Keratinocyte (primary cell): ENCODE data around the gene CAMSAP3. TPM values are rescaled to one million over a fixed set of nuclear protein-coding genes. Genes with fewer than 3 reads are reported as not detected.

ENCODE experiments used
- DNase-seq: peaks from one replicate; pipeline ENCODE4 v3.0.0-alpha.2; 2011; ENCODE audit warnings: low read depth, missing footprints, low spot score
- FAIRE-seq: peaks from 2 replicates; lab custom pipeline; 2011; peaks lifted over from hg19 to GRCh38; lab: Jason Lieb, UNC
- H2AFZ ChIP-seq: 2 replicates; pipeline ENCODE4 v1.6.0; 2012; ENCODE audit warnings: low read length, control low read depth, inconsistent platforms; ENCODE audit not compliant: control insufficient read depth
- H3K27ac ChIP-seq: 2 replicates; pipeline ENCODE4 v1.5.1; 2011; ENCODE audit warnings: low read length; ENCODE audit not compliant: control insufficient read depth, insufficient read depth
- H3K27me3 ChIP-seq: 3 replicates; pipeline ENCODE4 v1.6.0; 2011; ENCODE audit warnings: low read length; ENCODE audit not compliant: control insufficient read depth, insufficient read depth; ENCODE audit errors: extremely low read depth
- H3K36me3 ChIP-seq, 2 experiments: 2 replicates in 1 of 2; 3 replicates in 1 of 2; pipeline ENCODE4 v1.5.1; 2011; ENCODE audit warnings: low read length in 2 of 2, mild to moderate bottlenecking in 1 of 2; ENCODE audit not compliant: control insufficient read depth in 2 of 2, insufficient read depth in 2 of 2; ENCODE audit errors: extremely low read depth in 1 of 2
- H3K4me1 ChIP-seq: 3 replicates; pipeline ENCODE4 v1.5.1; 2011; ENCODE audit warnings: low read length; ENCODE audit not compliant: control insufficient read depth, insufficient read depth; ENCODE audit errors: extremely low read depth
- H3K4me2 ChIP-seq: 3 replicates; pipeline ENCODE4 v1.6.0; 2011; ENCODE audit warnings: low read depth, low read length; ENCODE audit not compliant: control insufficient read depth, insufficient read depth; ENCODE audit errors: extremely low read depth
- H3K4me3 ChIP-seq, 3 experiments: fragments of 200-600 bp in 1 of 3; sonication (generic) in 1 of 3; 2 replicates in 2 of 3; 3 replicates in 1 of 3; pipeline ENCODE4 v1.5.1; 2011 to 2016; ENCODE audit warnings: low read length in 3 of 3, mild to moderate bottlenecking in 3 of 3, control low read depth in 2 of 3, inconsistent platforms in 1 of 3, low read depth in 1 of 3, mixed read lengths in 1 of 3, mixed run types in 1 of 3, moderate library complexity in 1 of 3; ENCODE audit not compliant: control insufficient read depth in 2 of 3, insufficient read depth in 2 of 3; ENCODE audit errors: extremely low read depth in 1 of 3
- H3K79me2 ChIP-seq: 2 replicates; pipeline ENCODE4 v1.6.0; 2012; ENCODE audit warnings: low read length; ENCODE audit not compliant: control insufficient read depth, insufficient read depth
- H3K9ac ChIP-seq: 3 replicates; pipeline ENCODE4 v1.6.0; 2011; ENCODE audit warnings: low read length; ENCODE audit not compliant: control insufficient read depth, insufficient read depth; ENCODE audit errors: extremely low read depth
- H3K9me1 ChIP-seq: 3 replicates; pipeline ENCODE4 v1.6.0; 2011; ENCODE audit warnings: low read length; ENCODE audit not compliant: control insufficient read depth, insufficient read depth; ENCODE audit errors: extremely low read depth
- H3K9me3 ChIP-seq: 2 replicates; pipeline ENCODE4 v1.5.1; 2012; ENCODE audit warnings: low read depth, low read length; ENCODE audit not compliant: control insufficient read depth
- H4K20me1 ChIP-seq: 3 replicates; pipeline ENCODE4 v1.6.0; 2011; ENCODE audit warnings: low read length; ENCODE audit not compliant: control insufficient read depth, insufficient read depth; ENCODE audit errors: extremely low read depth
- EZH2 ChIP-seq: IDR thresholded peaks from one replicate; pipeline ENCODE4 v1.6.1; 2012; ENCODE audit warnings: inconsistent platforms, mild to moderate bottlenecking, low read length, moderate library complexity
- dilution Hi-C: fragments of 300-500 bp; cut with MboI; formaldehyde crosslinking; loops from one replicate; pipeline ENCODE4 v1.7.0; 2020; ENCODE audit warnings: low sequenced_read_pairs; ENCODE audit not compliant: extremely low pct_ligation_motif_present
- polyA plus RNA-seq, 5 experiments: library from polyadenylated mRNA; depleted of rRNA in 3 of 5; stranded (reverse) in 3 of 5; stranded (forward) in 1 of 5; unstranded in 1 of 5; fragments of >200 nt; gene quantifications; 1 replicate in 1 of 5; 2 replicates in 3 of 5; 3 replicates in 1 of 5; pipeline versions ENCODE4 v1.2.1 to v1.2.3, GENCODE V29; 2011 to 2012; ENCODE audit warnings: missing spikeins in 2 of 5, low read depth in 1 of 5, low replicate concordance in 1 of 5
- TF ChIP-seq, protein P1 (sequence below), 3 experiments: IDR thresholded peaks in 1 of 3; conservative IDR thresholded peaks in 1 of 3; optimal IDR thresholded peaks in 1 of 3; 2 replicates in 2 of 3; 3 replicates in 1 of 3; pipeline versions ENCODE3 to v1.5.1; 2011; ENCODE audit warnings: low read length in 3 of 3, mild to moderate bottlenecking in 3 of 3, moderate library complexity in 2 of 3, control low read depth in 1 of 3, inconsistent platforms in 1 of 3; ENCODE audit not compliant: insufficient read depth in 2 of 3; ENCODE audit errors: extremely low read depth in 1 of 3

CAMSAP3 gene
- polyA plus RNA-seq, 1 donor (not counting 4 experiments of a cell fraction or from before 2014, with no cell fraction given): 2.4 TPM

DNA sequence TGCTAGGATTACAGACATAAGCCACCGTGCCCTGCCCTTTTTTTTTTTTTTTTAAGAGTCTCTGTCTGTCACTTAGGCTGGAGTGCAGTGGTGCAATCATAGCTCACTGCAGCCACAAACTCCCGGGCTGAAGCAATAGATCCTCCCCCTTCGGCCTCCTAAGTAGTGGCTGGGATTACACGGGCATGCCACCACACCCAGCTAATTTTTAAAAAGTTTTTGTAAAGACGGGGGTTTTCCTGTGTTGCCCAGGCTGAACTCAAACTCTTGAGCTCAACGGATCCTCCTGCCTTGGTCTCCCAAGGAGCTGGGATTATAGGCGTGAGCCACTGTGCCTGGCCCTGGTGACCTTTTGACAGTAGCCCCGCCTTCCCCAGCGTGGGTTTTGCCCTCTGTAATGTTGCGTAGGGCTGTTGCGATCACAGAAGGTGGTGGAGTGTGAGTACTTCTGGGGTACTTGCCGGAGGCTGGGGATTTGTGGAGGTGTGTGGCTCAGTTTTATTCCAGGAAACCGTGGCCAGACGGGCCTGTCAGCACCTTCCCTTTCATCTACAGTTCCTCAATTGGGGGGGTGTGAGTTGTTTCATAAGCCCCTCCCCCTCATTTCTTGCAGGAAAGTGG lies 61.6 kb downstream of the CAMSAP3 start:
- dilution Hi-C loops: no loop called here
- Histone ChIP-seq H3K4me3 (no peak overlapping the region), H2AFZ (no peak overlapping the region), H3K4me1 (peaks cover 2% of the 10 kb centered on the region), H3K9ac (no peak overlapping the region), H3K36me3 (no peaks in the 10 kb centered on the region), H3K27ac (no peak overlapping the region), H3K9me1 (peaks cover 2% of the 10 kb centered on the region), H3K79me2 (no peaks in the 10 kb centered on the region), H3K27me3 (no peaks in the 10 kb centered on the region), H3K9me3 (no peaks in the 10 kb centered on the region), H4K20me1 (no peaks in the 10 kb centered on the region), H3K4me2 (no peak overlapping the region)
- FAIRE-seq (no peak), DNase-seq (no peak)
- TF ChIP-seq EZH2: no peak
- TF ChIP-seq, protein P1, sequence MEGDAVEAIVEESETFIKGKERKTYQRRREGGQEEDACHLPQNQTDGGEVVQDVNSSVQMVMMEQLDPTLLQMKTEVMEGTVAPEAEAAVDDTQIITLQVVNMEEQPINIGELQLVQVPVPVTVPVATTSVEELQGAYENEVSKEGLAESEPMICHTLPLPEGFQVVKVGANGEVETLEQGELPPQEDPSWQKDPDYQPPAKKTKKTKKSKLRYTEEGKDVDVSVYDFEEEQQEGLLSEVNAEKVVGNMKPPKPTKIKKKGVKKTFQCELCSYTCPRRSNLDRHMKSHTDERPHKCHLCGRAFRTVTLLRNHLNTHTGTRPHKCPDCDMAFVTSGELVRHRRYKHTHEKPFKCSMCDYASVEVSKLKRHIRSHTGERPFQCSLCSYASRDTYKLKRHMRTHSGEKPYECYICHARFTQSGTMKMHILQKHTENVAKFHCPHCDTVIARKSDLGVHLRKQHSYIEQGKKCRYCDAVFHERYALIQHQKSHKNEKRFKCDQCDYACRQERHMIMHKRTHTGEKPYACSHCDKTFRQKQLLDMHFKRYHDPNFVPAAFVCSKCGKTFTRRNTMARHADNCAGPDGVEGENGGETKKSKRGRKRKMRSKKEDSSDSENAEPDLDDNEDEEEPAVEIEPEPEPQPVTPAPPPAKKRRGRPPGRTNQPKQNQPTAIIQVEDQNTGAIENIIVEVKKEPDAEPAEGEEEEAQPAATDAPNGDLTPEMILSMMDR (optimal IDR thresholded peaks at IDR 0.05 in 1 of 3, IDR thresholded peaks at IDR 0.05 in 1 of 3, conservative IDR thresholded peaks at IDR 0.05 in 1 of 3; ENCODE audit: extremely low read depth in 1 of 3, insufficient read depth in 2 of 3, low read length in 3 of 3): no peak

DNA sequence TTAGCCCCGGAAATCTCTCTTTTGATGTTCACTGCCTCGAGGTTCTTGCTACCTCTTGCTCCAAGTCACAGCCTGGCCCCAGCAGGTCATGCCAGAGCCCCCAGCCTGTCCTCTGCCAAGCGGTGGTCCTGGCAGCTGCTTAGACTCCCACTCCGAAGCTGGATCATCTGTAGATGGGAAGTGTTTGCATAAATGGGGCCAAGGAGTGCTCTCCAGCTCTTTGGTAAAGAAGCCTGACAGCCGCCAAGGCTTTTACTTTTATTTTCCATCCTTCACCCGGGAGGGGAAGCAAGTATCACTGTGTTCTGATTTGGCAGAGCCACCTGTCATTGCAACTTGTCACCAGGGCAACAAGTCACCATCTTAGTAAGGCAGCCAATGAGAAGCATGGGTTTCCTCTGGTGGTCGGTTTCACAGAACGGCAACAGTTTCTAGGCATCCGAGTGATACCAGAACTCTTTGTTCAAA lies 62.6 kb downstream of the CAMSAP3 start:
- no peak for DNase-seq
- no peak overlapping the region for H2AFZ ChIP-seq
- no peak for FAIRE-seq

More for the DNA sequence above, 62.6 kb downstream of the CAMSAP3 start:
- Histone ChIP-seq H3K4me1 (no peaks in the 10 kb centered on the region), H3K9ac (no peak overlapping the region), H3K9me1 (no peaks in the 10 kb centered on the region), H3K79me2 (no peaks in the 10 kb centered on the region), H3K4me3 (no peak overlapping the region), H4K20me1 (no peaks in the 10 kb centered on the region), H3K27me3 (no peaks in the 10 kb centered on the region), H3K27ac (no peak overlapping the region), H3K4me2 (no peak overlapping the region), H3K36me3 (no peaks in the 10 kb centered on the region), H3K9me3 (no peaks in the 10 kb centered on the region)
- dilution Hi-C loops: no loop called here
- TF ChIP-seq, protein P1 (optimal IDR thresholded peaks at IDR 0.05 in 1 of 3, IDR thresholded peaks at IDR 0.05 in 1 of 3, conservative IDR thresholded peaks at IDR 0.05 in 1 of 3; ENCODE audit: extremely low read depth in 1 of 3, insufficient read depth in 2 of 3, low read length in 3 of 3): no peak
- no peak for TF ChIP-seq EZH2
